Measurements from ENCODE around the gene CASKIN2. TPM values are rescaled to one million over a fixed set of nuclear protein-coding genes. Genes with fewer than 3 reads are reported as not detected.

The CASKIN2 gene
- total and polyA plus RNA-seq, 11 donors: 19.5 to 51.2 (median 36.9) TPM

GRCh38 chr17:75555679-75556153 lies 40.4 kb upstream of the CASKIN2 start:
- peak in 1 of 4 donors; percentile 29 for ATAC-seq
- DNase-seq: no peak
- no peaks in the 10 kb centered on the region for H3K36me3 ChIP-seq
- H3K27me3 ChIP-seq: no peaks in the 10 kb centered on the region
- peaks cover 0 to 6% (median 0%) of the 10 kb centered on the region in 12 donors for H3K4me1 ChIP-seq
- H3K27ac ChIP-seq: no peak overlapping the region
- TF ChIP-seq, protein P1, sequence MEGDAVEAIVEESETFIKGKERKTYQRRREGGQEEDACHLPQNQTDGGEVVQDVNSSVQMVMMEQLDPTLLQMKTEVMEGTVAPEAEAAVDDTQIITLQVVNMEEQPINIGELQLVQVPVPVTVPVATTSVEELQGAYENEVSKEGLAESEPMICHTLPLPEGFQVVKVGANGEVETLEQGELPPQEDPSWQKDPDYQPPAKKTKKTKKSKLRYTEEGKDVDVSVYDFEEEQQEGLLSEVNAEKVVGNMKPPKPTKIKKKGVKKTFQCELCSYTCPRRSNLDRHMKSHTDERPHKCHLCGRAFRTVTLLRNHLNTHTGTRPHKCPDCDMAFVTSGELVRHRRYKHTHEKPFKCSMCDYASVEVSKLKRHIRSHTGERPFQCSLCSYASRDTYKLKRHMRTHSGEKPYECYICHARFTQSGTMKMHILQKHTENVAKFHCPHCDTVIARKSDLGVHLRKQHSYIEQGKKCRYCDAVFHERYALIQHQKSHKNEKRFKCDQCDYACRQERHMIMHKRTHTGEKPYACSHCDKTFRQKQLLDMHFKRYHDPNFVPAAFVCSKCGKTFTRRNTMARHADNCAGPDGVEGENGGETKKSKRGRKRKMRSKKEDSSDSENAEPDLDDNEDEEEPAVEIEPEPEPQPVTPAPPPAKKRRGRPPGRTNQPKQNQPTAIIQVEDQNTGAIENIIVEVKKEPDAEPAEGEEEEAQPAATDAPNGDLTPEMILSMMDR (IDR thresholded peaks at IDR 0.05): no peak
- no peak for TF ChIP-seq POLR2A (IDR thresholded peaks at IDR 0.05)
- 90 to 96% (median 93%) methylated on average over 18 to 21 of the region's 21 CpGs for WGBS, 4 donors
- H3K9me3 ChIP-seq: no peaks in the 10 kb centered on the region
- intact Hi-C loops (cut with DNase I): no loop called here
- H3K4me3 ChIP-seq: no peak overlapping the region

GRCh38 chr17:75553295-75554110 lies 38.2 kb upstream of the CASKIN2 start:
- DNase-seq: no peak
- H3K4me1 ChIP-seq: peaks cover 0 to 6% (median 0%) of the 10 kb centered on the region in 12 donors
- intact Hi-C loops (cut with DNase I): no loop called here
- ATAC-seq: no peak
- 69 to 79% (median 75%) methylated on average over 8 of the region's 8 CpGs for WGBS, 4 donors
- no peak overlapping the region for H3K4me3 ChIP-seq
- no peak for TF ChIP-seq POLR2A (IDR thresholded peaks at IDR 0.05)
- TF ChIP-seq, protein P1 (IDR thresholded peaks at IDR 0.05): no peak
- no peak overlapping the region for H3K27ac ChIP-seq
- no peaks in the 10 kb centered on the region for H3K9me3 ChIP-seq
- no peaks in the 10 kb centered on the region for H3K27me3 ChIP-seq
- H3K36me3 ChIP-seq: no peaks in the 10 kb centered on the region

DNA sequence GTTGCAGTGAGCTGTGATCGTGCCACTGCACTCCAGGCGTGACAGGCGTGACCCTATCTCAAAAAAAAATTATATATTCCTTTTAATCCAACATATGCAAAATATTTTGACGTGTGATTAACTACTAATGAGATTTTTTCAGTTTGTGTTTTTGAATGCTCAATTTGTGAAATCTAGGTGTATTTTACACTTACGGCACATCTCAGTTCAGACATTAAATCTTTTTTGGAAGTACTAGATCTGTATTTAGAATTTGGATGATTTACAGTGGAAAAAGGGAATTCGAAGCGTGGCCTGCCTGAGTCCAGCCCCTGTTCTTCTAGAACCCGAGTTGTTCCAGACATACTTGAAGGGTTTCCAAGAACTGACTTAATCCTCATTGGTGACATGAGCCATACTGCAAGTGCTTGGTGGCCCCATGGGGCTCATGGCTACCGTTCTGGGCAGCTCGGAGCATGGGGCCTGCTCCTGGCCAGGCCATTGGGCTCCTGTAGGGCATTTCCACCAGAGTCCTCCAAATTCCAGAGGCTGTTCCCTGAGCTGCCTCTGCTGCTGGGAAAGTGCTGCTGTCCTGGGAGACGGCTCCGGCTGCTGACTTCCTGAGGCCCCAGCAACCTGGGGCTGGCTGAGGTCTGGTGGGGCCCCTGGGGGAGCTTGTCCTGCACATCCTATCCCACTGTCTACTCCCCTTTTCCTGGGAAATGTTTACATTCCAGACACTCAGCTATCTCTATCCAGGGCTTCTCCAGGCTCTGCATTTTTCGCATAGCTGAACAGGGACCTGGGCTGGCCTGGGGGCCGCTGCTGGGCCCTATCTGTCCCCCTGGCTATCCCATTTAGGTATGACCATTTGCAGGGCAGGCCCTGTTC lies 37.3 kb upstream of the CASKIN2 start:
- DNase-seq: no peak
- no peaks in the 10 kb centered on the region for H3K27me3 ChIP-seq
- H3K36me3 ChIP-seq: no peaks in the 10 kb centered on the region
- H3K9me3 ChIP-seq: no peaks in the 10 kb centered on the region
- ATAC-seq: peak in 1 of 4 donors; percentile 24
- H3K27ac ChIP-seq: no peak overlapping the region
- H3K4me3 ChIP-seq: no peak overlapping the region
- 67 to 84% (median 69%) methylated on average over 14 of the region's 14 CpGs for WGBS, 4 donors
- no peak for TF ChIP-seq POLR2A (IDR thresholded peaks at IDR 0.05)
- TF ChIP-seq, protein P1 (IDR thresholded peaks at IDR 0.05): no peak
- peaks cover 0 to 6% (median 0%) of the 10 kb centered on the region in 12 donors for H3K4me1 ChIP-seq
- intact Hi-C loops (cut with DNase I): no loop called here

DNA sequence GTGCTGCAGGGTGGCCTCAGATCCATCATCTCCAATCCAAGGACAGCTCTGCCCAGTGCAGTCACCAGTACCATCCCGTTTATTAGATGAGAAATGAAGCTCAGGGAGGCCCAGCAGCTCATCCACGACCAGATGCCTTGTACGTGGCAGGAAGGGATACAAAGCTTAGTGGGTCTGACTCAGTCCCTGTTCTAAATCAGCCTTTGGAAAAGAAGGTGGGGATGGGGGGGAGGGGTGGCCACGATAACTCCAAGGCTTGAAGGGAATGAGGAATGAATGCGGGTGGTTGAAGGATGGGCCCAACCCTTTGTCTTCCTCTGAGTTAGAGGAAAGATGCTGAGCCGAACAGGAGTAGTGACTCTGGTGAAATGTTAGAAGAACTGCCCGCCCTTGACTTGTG lies 35.9 kb upstream of the CASKIN2 start:
- Histone ChIP-seq H3K27me3 (no peaks in the 10 kb centered on the region), H3K4me3 (no peak overlapping the region), H3K4me1 (peaks cover 0 to 6% (median 0%) of the 10 kb centered on the region in 12 donors), H3K36me3 (no peaks in the 10 kb centered on the region), H3K27ac (no peak overlapping the region), H3K9me3 (no peaks in the 10 kb centered on the region)
- ATAC-seq: no peak
- DNase-seq: no peak
- TF ChIP-seq POLR2A (IDR thresholded peaks at IDR 0.05): no peak
- TF ChIP-seq, protein P1 (IDR thresholded peaks at IDR 0.05): no peak
- intact Hi-C loops (cut with DNase I): no loop called here
- 77 to 86% (median 85%) methylated on average over 7 of the region's 7 CpGs for WGBS, 4 donors

Data from heart left ventricle (tissue), 16 donors.